Heart right ventricle (tissue), 16 donors: ENCODE measurements around the gene KRTAP10-10. TPM values are rescaled to one million over a fixed set of nuclear protein-coding genes. Genes with fewer than 3 reads are reported as not detected.
A peak's percentile ranks its signal among the peaks of the same experiment; 100 is the strongest.

ENCODE experiments used
- ATAC-seq, 8 donors: fragments of 200-7000 bp; cut with Tn5 transposase; one replicate each; pipeline ENCODE4 v1.9.1; 2020; ENCODE audit warnings: mild to moderate bottlenecking in 8 of 8, moderate library complexity in 8 of 8, moderate number of reproducible peaks in 1 of 8
- DNase-seq, 2 donors: peaks; one replicate each; pipeline ENCODE4 v3.0.0-alpha.2; 2020
- H3K27ac ChIP-seq, 10 donors: fragments of 200-600 bp; sonication (generic) in 2 of 10; one replicate each; pipeline versions ENCODE4 v1.5.0 to v1.8.0; 2020 to 2022; ENCODE audit warnings: mild to moderate bottlenecking in 3 of 10
- H3K27me3 ChIP-seq, 7 donors: fragments of 200-600 bp; one replicate each; pipeline ENCODE4 v1.8.0; 2021 to 2022; ENCODE audit warnings: mild to moderate bottlenecking in 2 of 7
- H3K36me3 ChIP-seq, 9 donors: fragments of 200-600 bp; sonication (generic) in 1 of 9; one replicate each; pipeline versions ENCODE4 v1.5.0 to v1.8.0; 2020 to 2022; ENCODE audit warnings: mild to moderate bottlenecking in 2 of 9
- H3K4me1 ChIP-seq, 9 donors: fragments of 200-600 bp; sonication (generic) in 1 of 9; one replicate each; pipeline versions ENCODE4 v1.5.0 to v1.8.0; 2020 to 2022; ENCODE audit warnings: mild to moderate bottlenecking in 4 of 9
- H3K4me3 ChIP-seq, 10 donors: fragments of 200-600 bp; sonication (generic) in 2 of 10; one replicate each; pipeline versions ENCODE4 v1.5.0 to v1.8.0; 2020 to 2022; ENCODE audit warnings: mild to moderate bottlenecking in 7 of 10, moderate library complexity in 2 of 10
- H3K9me3 ChIP-seq, 11 donors: fragments of 200-600 bp in 10 of 11; sonication (generic) in 2 of 11; one replicate each; pipeline versions ENCODE4 v1.5.0 to v1.8.0; 2013 to 2022; ENCODE audit warnings: mild to moderate bottlenecking in 2 of 11, control low read depth in 1 of 11, moderate library complexity in 1 of 11
- WGBS, 2 donors: extraction: QIAGEN DNeasy Blood & Tissue Kit; methylation state at CpG; one replicate each; pipeline ENCODE4 v1.1.7; 2013; ENCODE audit warnings: inconsistent platforms in 1 of 2; 5-methylcytosine and 5-hydroxymethylcytosine counted together
- intact Hi-C, 10 donors: fragments of 100-400 bp; cut with DNase I; formaldehyde crosslinking; loops; one replicate each; pipeline versions ENCODE4 v1.11.1 to v1.14.2; 2022
- polyA plus RNA-seq, 2 donors: library from polyadenylated mRNA; stranded (reverse); fragments of 200-250 nt; gene quantifications; one replicate each; pipeline ENCODE4 v1.2.3, GENCODE V29; 2013
- total RNA-seq, 10 donors: library from RNA; stranded (reverse); fragmentation: NEBNext Ultra II Directional in 3 of 10; extraction: Animal tissue kit (Norgen Biotek cat#: 25700) in 3 of 10; gene quantifications; one replicate each; pipeline versions ENCODE4 v1.2.1 to v1.2.4, GENCODE V29; 2021 to 2023
- TF ChIP-seq, protein P1 (sequence below), 9 donors: fragments of 200-600 bp; sonication (generic) in 2 of 9; IDR thresholded peaks; one replicate each; pipeline versions ENCODE4 v1.5.0 to v1.8.0; 2021 to 2022; ENCODE audit warnings: antibody characterized with exemption in 9 of 9, mild to moderate bottlenecking in 5 of 9, moderate library complexity in 1 of 9
- donor health status: Arrhythmogenic right ventricular cardiomyopathy.
- donor health status: ischemic (EF 13 %, LVEDD 7.1; RV severe dilation, severe dysfunction).
- donor health status: healthy with polysubstance abuse.
- donor health status: DM: no; HTN: yes; CAD: no.
- donor health status: DM: no; HTN: no; CAD: no.
- donor health status: ischemic (EF 25% LVEDD 6.9; RV normal size, moderate dysfunction).
- donor health status: ischemic (EF 25% LVEDD 5.7; RV mildly dilated, moderate dysfunction).
- donor health status: healthy.
- donor health status: DM: yes; HTN: yes; CAD: no.
- donor health status: Ischemic cardiomyopathy.
- donor health status: ischemic (EF 35%, LVEDD 5.7; RV mildly dilated, moderate dysfunction).
- donor health status: nonischemic (EF 11% LVEDD 7.7; RV severe dilation, severe dysfunction).
- donor health status: DM: yes; HTN: yes; CAD: no.
- donor health status: PGD.
- donor health status: ischemic (EF 29% LVEDD 5.4; RV normal size, mild dysfunction).
- donor health status: nonischemic (EF 23%, LVEDD 6.1; RV moderate dilation, normal function).

The KRTAP10-10 gene
- total and polyA plus RNA-seq, 12 donors: not detected

DNA sequence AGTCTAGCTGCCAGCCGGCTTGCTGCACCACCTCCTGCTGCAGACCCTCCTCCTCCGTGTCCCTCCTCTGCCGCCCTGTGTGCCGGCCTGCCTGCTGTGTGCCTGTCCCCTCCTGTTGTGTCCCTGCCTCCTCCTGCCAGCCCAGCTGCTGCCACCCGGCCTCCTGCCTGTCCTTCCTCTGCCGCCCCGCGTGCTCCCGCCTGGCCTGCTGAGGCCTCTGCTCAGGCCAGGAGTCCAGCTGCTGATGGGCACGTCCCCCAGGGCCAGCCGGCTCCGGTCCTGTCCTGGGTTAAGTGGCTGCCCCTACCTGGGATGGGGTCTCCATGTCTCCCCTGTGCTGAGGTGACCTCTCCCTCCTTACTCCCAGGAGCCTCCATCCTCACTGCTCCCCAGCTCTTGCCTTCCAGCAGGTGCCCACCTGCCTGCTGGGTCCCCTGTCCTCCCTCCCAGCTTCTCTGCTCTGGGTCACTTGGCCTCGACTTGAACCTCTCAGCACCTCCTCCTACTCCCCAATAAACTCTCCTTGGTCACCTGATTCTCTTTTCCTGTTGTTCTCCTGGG is 24.4 kb upstream of the KRTAP10-10 start:
- Histone ChIP-seq H3K27ac (no peak overlapping the region), H3K27me3 (peaks cover 0 to 35% (median 5%) of the 10 kb centered on the region in 7 donors), H3K36me3 (no peaks in the 10 kb centered on the region), H3K4me3 (no peak overlapping the region), H3K9me3 (peaks cover 0 to 42% (median 14%) of the 10 kb centered on the region in 11 donors), H3K4me1 (no peaks in the 10 kb centered on the region)
- TF ChIP-seq, protein P1, sequence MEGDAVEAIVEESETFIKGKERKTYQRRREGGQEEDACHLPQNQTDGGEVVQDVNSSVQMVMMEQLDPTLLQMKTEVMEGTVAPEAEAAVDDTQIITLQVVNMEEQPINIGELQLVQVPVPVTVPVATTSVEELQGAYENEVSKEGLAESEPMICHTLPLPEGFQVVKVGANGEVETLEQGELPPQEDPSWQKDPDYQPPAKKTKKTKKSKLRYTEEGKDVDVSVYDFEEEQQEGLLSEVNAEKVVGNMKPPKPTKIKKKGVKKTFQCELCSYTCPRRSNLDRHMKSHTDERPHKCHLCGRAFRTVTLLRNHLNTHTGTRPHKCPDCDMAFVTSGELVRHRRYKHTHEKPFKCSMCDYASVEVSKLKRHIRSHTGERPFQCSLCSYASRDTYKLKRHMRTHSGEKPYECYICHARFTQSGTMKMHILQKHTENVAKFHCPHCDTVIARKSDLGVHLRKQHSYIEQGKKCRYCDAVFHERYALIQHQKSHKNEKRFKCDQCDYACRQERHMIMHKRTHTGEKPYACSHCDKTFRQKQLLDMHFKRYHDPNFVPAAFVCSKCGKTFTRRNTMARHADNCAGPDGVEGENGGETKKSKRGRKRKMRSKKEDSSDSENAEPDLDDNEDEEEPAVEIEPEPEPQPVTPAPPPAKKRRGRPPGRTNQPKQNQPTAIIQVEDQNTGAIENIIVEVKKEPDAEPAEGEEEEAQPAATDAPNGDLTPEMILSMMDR (IDR thresholded peaks at IDR 0.05): no peak
- ATAC-seq: no peak
- intact Hi-C loops: loop anchor here in 1 of 10 donors (10.0 kb wide), 1 partner anchor 132 kb away; no protein-coding TSS in a partner anchor
- peak in 1 of 2 donors; percentile 8 for DNase-seq
- WGBS, 2 donors: 86 to 88% methylated on average over 12 to 13 of the region's 13 CpGs

DNA sequence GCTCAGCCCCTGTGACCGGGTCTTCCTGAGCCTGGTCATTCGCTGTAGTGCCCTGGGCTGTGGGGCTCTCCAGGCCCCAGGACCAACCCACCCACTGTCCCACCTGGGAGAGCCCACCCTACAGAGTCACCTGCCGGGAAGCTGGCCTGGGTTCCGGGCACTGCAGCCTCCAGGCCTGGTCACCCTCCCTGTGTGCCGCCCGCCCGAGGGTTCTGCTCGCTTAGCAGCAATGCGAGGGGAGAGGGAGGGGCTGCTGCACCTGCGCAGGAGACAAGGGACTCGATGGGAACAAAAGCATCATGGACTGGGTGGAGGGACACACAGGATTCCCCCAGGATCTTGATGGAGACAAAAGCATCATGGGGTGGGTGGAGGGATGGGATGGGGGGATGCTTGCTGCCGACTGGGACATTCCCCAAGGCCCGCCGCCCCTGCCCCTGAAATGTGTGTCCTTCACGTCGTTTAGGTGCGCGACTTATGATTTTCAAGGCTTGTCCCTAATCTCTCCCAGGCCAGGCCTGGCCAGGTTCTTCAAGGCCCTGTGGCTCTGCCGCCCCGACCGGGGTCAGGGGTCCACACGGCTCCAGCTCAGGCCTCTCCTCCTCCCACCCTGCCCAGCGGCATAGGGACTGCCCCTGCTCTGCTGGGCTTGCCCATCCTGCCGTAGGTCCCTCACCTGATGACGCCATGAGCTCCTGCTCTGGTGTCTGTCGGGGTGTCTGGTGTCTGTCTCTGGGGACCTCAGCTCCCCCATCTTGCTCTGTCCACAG is 23.6 kb upstream of the KRTAP10-10 start:
- ATAC-seq (no peak), DNase-seq (no peak)
- Histone ChIP-seq H3K36me3 (no peaks in the 10 kb centered on the region), H3K4me1 (peaks cover 0 to 2% (median 0%) of the 10 kb centered on the region in 9 donors), H3K4me3 (no peak overlapping the region), H3K27me3 (peaks cover 0 to 35% (median 5%) of the 10 kb centered on the region in 7 donors), H3K9me3 (peaks cover 0 to 35% (median 14%) of the 10 kb centered on the region in 11 donors), H3K27ac (no peak overlapping the region)
- TF ChIP-seq, protein P1 (IDR thresholded peaks at IDR 0.05): no peak
- intact Hi-C loops: loop anchor here in 1 of 10 donors (10.0 kb wide), 1 partner anchor 131 kb away; no protein-coding TSS in a partner anchor
- 87 to 89% methylated on average over 26 of the region's 26 CpGs for WGBS, 2 donors

DNA sequence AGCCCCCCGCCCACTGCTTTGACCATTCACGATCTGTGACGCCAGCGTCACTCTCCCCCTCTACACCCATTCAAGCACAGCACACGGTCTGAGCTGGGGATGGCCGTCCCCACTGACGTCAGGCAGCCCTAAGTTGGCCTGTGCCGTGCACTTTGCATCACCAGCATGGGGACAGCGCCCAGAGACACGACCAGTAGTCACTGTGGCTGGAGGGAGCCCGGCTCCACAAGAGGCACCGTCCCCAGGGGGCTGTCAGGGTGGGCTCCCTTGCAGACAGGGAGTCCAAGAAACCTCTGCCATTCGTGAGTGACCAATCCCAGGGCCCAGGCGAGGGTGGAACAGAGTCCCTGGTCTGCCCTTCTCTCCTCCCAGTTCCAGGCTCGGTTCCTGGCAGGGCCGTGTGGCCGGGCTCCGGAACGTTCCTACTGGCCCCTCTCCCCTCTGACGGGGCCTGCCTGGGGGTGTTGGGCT is 23.0 kb upstream of the KRTAP10-10 start:
- H3K4me1 ChIP-seq: peaks cover 0 to 6% (median 0%) of the 10 kb centered on the region in 9 donors
- H3K4me3 ChIP-seq: no peak overlapping the region
- intact Hi-C loops: loop anchor here in 1 of 10 donors (10.0 kb wide), 1 partner anchor 131 kb away; no protein-coding TSS in a partner anchor
- TF ChIP-seq, protein P1 (IDR thresholded peaks at IDR 0.05): no peak
- H3K27me3 ChIP-seq: peaks cover 0 to 35% (median 5%) of the 10 kb centered on the region in 7 donors
- 80 to 81% methylated on average over 20 of the region's 20 CpGs for WGBS, 2 donors
- DNase-seq (no peak), ATAC-seq (no peak)
- no peak overlapping the region for H3K27ac ChIP-seq
- H3K9me3 ChIP-seq: peaks cover 0 to 30% (median 11%) of the 10 kb centered on the region in 11 donors
- H3K36me3 ChIP-seq: no peaks in the 10 kb centered on the region

DNA sequence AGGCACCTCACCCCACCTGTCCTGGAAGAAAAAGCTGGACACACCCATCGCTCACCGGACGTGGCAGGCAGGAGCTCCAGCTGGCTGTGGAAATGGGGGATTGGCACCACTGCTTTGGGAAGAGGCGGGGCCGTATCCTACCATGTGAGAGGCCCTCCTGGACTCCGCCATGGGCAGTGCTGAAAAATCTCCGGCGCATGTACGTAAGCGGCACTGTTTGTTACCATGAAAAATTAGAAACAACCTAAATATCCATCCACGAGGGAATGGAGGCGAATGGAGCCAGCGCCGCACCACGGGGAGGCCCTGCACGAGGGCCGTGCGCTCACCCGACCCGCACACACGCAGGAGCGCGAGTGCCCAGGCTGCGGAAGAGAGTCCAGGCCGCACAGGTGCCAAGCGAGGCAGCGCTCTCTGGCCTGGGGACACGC is 22.2 kb upstream of the KRTAP10-10 start:
- 89 to 90% methylated on average over 28 of the region's 28 CpGs for WGBS, 2 donors
- TF ChIP-seq, protein P1 (IDR thresholded peaks at IDR 0.05): no peak
- intact Hi-C loops: loop anchor here in 1 of 10 donors (10.0 kb wide), 1 partner anchor 130 kb away; no protein-coding TSS in a partner anchor
- Histone ChIP-seq H3K27me3 (peaks cover 0 to 35% (median 5%) of the 10 kb centered on the region in 7 donors), H3K27ac (no peak overlapping the region), H3K36me3 (no peaks in the 10 kb centered on the region), H3K4me3 (no peak overlapping the region), H3K4me1 (peaks cover 0 to 6% (median 0%) of the 10 kb centered on the region in 9 donors), H3K9me3 (peaks cover 0 to 30% (median 4%) of the 10 kb centered on the region in 11 donors)
- no peak for DNase-seq
- no peak for ATAC-seq
